Chondrocyte (in vitro differentiated cells): ENCODE measurements around the gene TLR7. TPM values are rescaled to one million over a fixed set of nuclear protein-coding genes. Genes with fewer than 3 reads are reported as not detected.

ENCODE experiments used
- DNase-seq: peaks from one replicate; pipeline ENCODE4 v3.0.0; 2021; ENCODE audit warnings: mixed read lengths, low spot score
- H3K27ac Mint-ChIP-seq: one replicate; pipeline ENCODE4 v1.8.0; 2021; ENCODE audit warnings: mild to moderate bottlenecking, moderate library complexity, mixed read lengths; ENCODE audit not compliant: unreplicated experiment
- H3K27me3 Mint-ChIP-seq: 2 replicates; pipeline ENCODE4 v1.8.0; 2021; ENCODE audit warnings: low read depth, mixed read lengths
- H3K36me3 Mint-ChIP-seq: 2 replicates; pipeline ENCODE4 v1.8.0; 2021; ENCODE audit warnings: low read depth, mixed read lengths
- H3K4me1 Mint-ChIP-seq: 2 replicates; pipeline ENCODE4 v1.8.0; 2021; ENCODE audit warnings: low read depth, mild to moderate bottlenecking, mixed read lengths
- H3K4me3 Mint-ChIP-seq: one replicate; pipeline ENCODE4 v1.8.0; 2021; ENCODE audit warnings: mild to moderate bottlenecking, moderate library complexity, mixed read lengths; ENCODE audit not compliant: unreplicated experiment
- H3K9me3 Mint-ChIP-seq: 2 replicates; pipeline ENCODE4 v1.8.0; 2021; ENCODE audit warnings: low read depth, mixed read lengths
- total RNA-seq: library from RNA; stranded (reverse); gene quantifications from 3 replicates; pipeline ENCODE4 v1.2.1, GENCODE V29; 2021
- TF ChIP-seq, protein P1 (sequence below): fragments of 200-600 bp; sonication (generic); IDR thresholded peaks from 2 replicates; pipeline ENCODE4 v1.5.0; 2021; ENCODE audit warnings: antibody characterized with exemption, mild to moderate bottlenecking, moderate library complexity

The TLR7 gene
- total RNA-seq, 1 donor from 2014 or later, result not detected

DNA sequence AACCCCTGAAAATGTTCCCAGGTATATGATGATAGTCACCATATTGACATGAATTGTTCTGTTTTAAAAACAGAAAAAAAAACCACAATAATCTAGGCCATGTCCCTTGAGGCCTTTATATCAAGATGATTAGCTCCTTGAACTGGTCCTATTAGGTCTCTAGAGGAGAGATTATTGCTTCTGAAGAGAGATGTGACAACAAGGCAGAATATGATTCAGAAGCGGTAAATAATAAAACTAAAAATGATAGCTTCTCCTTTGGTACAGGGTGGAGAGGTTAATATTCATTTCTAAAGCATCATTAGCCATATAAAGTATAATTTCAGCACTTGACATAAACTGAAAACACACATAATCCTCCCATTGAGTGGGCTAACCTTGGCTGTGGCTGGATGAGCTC lies 65.4 kb downstream of the TLR7 start:
- peaks cover 16% of the 10 kb centered on the region for H3K9me3 Mint-ChIP-seq
- TF ChIP-seq, protein P1, sequence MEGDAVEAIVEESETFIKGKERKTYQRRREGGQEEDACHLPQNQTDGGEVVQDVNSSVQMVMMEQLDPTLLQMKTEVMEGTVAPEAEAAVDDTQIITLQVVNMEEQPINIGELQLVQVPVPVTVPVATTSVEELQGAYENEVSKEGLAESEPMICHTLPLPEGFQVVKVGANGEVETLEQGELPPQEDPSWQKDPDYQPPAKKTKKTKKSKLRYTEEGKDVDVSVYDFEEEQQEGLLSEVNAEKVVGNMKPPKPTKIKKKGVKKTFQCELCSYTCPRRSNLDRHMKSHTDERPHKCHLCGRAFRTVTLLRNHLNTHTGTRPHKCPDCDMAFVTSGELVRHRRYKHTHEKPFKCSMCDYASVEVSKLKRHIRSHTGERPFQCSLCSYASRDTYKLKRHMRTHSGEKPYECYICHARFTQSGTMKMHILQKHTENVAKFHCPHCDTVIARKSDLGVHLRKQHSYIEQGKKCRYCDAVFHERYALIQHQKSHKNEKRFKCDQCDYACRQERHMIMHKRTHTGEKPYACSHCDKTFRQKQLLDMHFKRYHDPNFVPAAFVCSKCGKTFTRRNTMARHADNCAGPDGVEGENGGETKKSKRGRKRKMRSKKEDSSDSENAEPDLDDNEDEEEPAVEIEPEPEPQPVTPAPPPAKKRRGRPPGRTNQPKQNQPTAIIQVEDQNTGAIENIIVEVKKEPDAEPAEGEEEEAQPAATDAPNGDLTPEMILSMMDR, result no peak

DNA sequence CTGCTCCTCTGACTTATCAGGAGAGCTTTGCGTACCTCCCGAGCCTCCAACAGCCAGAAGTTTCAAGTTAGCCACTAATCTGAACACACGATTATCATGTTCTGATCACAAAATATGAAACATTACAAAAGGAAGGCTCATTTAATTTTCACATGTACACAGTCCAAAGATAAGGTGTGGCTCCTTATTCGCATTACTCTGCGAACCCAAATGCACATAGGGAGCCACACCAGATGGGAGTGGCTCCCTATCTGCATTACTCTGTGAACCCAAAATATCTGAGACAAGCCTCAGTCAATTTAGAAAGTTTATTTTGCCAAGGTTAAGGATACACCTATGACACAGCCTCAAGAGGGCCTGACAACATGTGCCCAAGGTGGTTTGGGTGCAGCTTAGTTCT lies 68.0 kb downstream of the TLR7 start:
- H3K9me3 Mint-ChIP-seq, result peaks cover 13% of the 10 kb centered on the region
- no peak overlapping the region for H3K4me3 Mint-ChIP-seq
- TF ChIP-seq, protein P1, result no peak
- H3K27ac Mint-ChIP-seq, result no peak overlapping the region
- no peak for DNase-seq
- no peaks in the 10 kb centered on the region for H3K36me3 Mint-ChIP-seq
- H3K4me1 Mint-ChIP-seq, result no peaks in the 10 kb centered on the region
- no peaks in the 10 kb centered on the region for H3K27me3 Mint-ChIP-seq

More for the DNA sequence above, 65.4 kb downstream of the TLR7 start:
- H3K27ac Mint-ChIP-seq, result no peak overlapping the region
- no peak for DNase-seq
- no peaks in the 10 kb centered on the region for H3K36me3 Mint-ChIP-seq
- no peaks in the 10 kb centered on the region for H3K4me1 Mint-ChIP-seq
- no peak overlapping the region for H3K4me3 Mint-ChIP-seq
- no peaks in the 10 kb centered on the region for H3K27me3 Mint-ChIP-seq

DNA sequence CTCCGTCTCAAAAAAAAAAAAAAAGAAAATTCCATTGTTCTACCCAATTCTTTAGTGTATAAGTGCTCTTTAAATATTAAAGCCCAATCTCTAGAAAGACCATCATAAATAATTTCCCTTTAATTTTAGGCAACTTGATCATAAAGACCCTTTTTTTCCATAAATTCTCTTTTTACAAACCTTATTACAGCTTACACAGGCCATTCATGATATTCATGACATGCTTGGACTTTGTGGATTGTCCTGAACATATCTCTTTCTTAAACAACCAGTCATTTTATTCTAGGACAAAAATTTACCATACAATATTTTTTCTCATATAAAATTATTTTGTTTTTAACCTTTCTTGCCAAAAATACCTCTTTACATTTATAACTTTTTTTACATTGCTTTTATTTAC lies 70.1 kb downstream of the TLR7 start:
- no peak overlapping the region for H3K4me3 Mint-ChIP-seq
- H3K4me1 Mint-ChIP-seq, result no peaks in the 10 kb centered on the region
- H3K27me3 Mint-ChIP-seq, result no peaks in the 10 kb centered on the region
- no peak for DNase-seq
- H3K27ac Mint-ChIP-seq, result no peak overlapping the region
- TF ChIP-seq, protein P1, result no peak
- H3K9me3 Mint-ChIP-seq, result peaks cover 14% of the 10 kb centered on the region
- no peaks in the 10 kb centered on the region for H3K36me3 Mint-ChIP-seq

Other genes with a start within 250 kb of the TLR7 start
- 9.6 to 17.2 TPM (median 9.9 TPM) in 3 replicates for gene PRPS2, start 75.7 kb upstream of the TLR7 start, total RNA-seq
- not detected in 3 replicates for gene TLR8, start 39.5 kb downstream of the TLR7 start, total RNA-seq
- gene TMSB4X, start 108.0 kb downstream of the TLR7 start, total RNA-seq, result 1,769 to 3,180 TPM (median 3,093 TPM) in 3 replicates
- gene FAM9C, start 177.5 kb downstream of the TLR7 start, total RNA-seq, result not detected in 3 replicates